ENCODE data around the gene HID1.

Gene HID1

DNA sequence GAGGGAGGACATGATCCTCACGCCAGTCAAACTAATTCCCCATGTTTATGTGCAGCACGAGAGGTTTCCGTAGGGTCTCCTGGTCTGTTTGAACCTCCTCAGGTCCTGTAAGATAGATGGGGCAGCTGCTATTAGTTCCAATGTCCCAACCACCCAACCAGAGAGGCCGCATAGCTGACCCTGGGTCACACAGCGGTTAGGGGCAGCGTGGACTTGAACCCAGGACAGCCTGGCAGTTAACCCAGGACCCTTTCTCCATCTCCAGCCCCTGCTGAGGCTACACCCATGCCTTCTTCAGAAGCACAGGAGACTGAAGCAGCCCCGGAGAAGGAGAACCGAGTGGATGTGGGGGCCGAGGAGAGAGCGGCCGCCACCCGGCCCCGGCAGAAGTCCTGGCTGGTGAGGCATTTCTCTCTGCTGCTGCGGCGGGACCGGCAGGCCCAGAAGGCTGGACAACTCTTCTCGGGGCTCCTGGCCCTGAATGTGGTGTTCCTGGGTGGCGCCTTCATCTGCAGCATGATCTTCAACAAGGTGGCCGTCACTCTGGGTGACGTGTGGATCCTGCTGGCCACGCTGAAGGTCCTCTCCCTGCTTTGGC is 31.3 kb downstream of the HID1 start:
- Histone ChIP-seq H3K4me1 (ENCODE audit: low read depth, poor library complexity, severe bottlenecking) (peaks cover 15% of the 10 kb centered on the region), H3K4me2 (no peak overlapping the region), H3K36me3 (ENCODE audit: insufficient read depth) (no peaks in the 10 kb centered on the region), H3K27me3 (ENCODE audit: insufficient read depth, low read depth) (peaks cover 97% of the 10 kb centered on the region), H3K27ac (no peak overlapping the region), H2AFZ (ENCODE audit: low read depth) (no peak overlapping the region), H3K4me3 (IDR thresholded peaks at IDR 0.05; ENCODE audit: insufficient read depth, low read depth, low read length) (no peak overlapping the region), H3K9ac (no peak overlapping the region), H4K20me1 (ENCODE audit: insufficient read depth) (no peaks in the 10 kb centered on the region), H3K79me2 (ENCODE audit: insufficient read depth, low read depth) (no peaks in the 10 kb centered on the region)
- TF ChIP-seq, protein P1, sequence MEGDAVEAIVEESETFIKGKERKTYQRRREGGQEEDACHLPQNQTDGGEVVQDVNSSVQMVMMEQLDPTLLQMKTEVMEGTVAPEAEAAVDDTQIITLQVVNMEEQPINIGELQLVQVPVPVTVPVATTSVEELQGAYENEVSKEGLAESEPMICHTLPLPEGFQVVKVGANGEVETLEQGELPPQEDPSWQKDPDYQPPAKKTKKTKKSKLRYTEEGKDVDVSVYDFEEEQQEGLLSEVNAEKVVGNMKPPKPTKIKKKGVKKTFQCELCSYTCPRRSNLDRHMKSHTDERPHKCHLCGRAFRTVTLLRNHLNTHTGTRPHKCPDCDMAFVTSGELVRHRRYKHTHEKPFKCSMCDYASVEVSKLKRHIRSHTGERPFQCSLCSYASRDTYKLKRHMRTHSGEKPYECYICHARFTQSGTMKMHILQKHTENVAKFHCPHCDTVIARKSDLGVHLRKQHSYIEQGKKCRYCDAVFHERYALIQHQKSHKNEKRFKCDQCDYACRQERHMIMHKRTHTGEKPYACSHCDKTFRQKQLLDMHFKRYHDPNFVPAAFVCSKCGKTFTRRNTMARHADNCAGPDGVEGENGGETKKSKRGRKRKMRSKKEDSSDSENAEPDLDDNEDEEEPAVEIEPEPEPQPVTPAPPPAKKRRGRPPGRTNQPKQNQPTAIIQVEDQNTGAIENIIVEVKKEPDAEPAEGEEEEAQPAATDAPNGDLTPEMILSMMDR (conservative IDR thresholded peaks at IDR 0.05; ENCODE audit: low read depth, low read length), result no peak

DNA sequence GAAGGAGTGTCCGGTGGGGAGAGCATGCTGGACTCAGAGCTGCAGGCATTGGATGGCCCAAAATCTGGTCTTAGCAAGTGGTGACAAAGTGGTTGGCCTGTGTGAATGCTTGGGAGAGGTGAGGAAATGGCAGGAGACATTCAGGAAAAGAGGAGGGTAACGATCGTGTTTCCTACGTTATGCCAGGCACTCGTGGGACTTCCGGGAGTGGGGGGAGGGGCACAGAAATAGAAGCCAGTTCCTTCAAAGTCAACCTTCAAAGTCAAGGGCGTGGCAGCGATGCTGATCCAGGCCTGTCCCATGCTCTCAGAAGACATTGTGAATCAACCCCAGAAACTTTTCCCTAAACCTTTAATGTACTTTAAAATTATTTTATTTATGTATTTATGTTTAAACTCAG is 33.0 kb downstream of the HID1 start:
- H3K27ac ChIP-seq, result no peak overlapping the region
- no peaks in the 10 kb centered on the region for H4K20me1 ChIP-seq (ENCODE audit: insufficient read depth)
- H3K79me2 ChIP-seq (ENCODE audit: insufficient read depth, low read depth), result no peaks in the 10 kb centered on the region
- H3K4me3 ChIP-seq (IDR thresholded peaks at IDR 0.05; ENCODE audit: insufficient read depth, low read depth, low read length), result no peak overlapping the region
- no peaks in the 10 kb centered on the region for H3K4me1 ChIP-seq (ENCODE audit: low read depth, poor library complexity, severe bottlenecking)
- no peaks in the 10 kb centered on the region for H3K36me3 ChIP-seq (ENCODE audit: insufficient read depth)
- peaks cover 98% of the 10 kb centered on the region for H3K27me3 ChIP-seq (ENCODE audit: insufficient read depth, low read depth)
- no peak overlapping the region for H3K9ac ChIP-seq
- H2AFZ ChIP-seq (ENCODE audit: low read depth), result no peak overlapping the region
- TF ChIP-seq, protein P1 (conservative IDR thresholded peaks at IDR 0.05; ENCODE audit: low read depth, low read length), result no peak
- H3K4me2 ChIP-seq, result no peak overlapping the region

DNA sequence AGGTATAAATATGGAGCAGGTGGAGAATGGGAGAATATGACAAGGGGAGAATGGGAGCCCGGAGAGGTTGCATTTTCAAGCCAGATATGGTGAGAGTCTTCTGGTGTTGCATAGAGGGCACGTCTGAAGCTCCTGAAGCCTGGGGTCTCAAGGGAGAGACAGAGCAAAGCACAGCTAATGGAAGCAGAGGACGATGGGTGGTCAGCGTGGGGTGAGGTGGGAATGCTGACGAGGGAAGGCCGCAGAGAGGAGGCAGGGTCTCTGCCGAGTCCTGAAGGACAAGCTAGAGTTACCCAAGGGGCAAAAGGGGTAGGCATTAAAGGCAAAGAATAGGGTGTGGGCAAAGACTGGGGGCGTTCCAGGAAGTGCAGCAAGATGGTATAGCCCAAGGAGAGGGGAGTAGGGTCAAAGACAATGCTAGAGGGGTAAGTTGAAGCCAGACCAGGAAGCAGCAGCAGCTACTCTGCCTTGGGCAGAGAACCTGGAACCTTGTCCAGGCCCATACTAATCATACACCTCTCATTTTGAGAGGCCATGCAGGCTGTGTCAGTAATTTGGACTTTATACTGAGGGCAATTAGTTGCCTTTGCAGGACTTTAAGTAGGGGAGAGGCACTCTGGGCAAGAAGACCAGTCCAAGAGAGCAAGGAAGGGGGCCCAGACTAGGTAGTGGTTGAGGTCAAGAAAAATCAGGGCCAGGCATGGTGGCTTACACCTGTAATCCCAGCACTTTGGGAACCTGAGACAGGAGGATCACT is 34.2 kb downstream of the HID1 start:
- Histone ChIP-seq H3K9ac (no peak overlapping the region), H3K27me3 (ENCODE audit: insufficient read depth, low read depth) (peaks cover 97% of the 10 kb centered on the region), H4K20me1 (ENCODE audit: insufficient read depth) (no peaks in the 10 kb centered on the region), H3K4me1 (ENCODE audit: low read depth, poor library complexity, severe bottlenecking) (no peaks in the 10 kb centered on the region), H2AFZ (ENCODE audit: low read depth) (no peak overlapping the region), H3K79me2 (ENCODE audit: insufficient read depth, low read depth) (no peaks in the 10 kb centered on the region), H3K27ac (no peak overlapping the region), H3K36me3 (ENCODE audit: insufficient read depth) (no peaks in the 10 kb centered on the region), H3K4me3 (IDR thresholded peaks at IDR 0.05; ENCODE audit: insufficient read depth, low read depth, low read length) (no peak overlapping the region), H3K4me2 (no peak overlapping the region)
- TF ChIP-seq, protein P1 (conservative IDR thresholded peaks at IDR 0.05; ENCODE audit: low read depth, low read length), result no peak

GRCh38 chr17:74937064-74938051 is 35.2 kb downstream of the HID1 start:
- Histone ChIP-seq H3K4me3 (IDR thresholded peaks at IDR 0.05; ENCODE audit: insufficient read depth, low read depth, low read length) (no peak overlapping the region), H2AFZ (ENCODE audit: low read depth) (no peak overlapping the region), H3K79me2 (ENCODE audit: insufficient read depth, low read depth) (no peaks in the 10 kb centered on the region), H4K20me1 (ENCODE audit: insufficient read depth) (no peaks in the 10 kb centered on the region), H3K27ac (no peak overlapping the region), H3K9ac (no peak overlapping the region), H3K36me3 (ENCODE audit: insufficient read depth) (no peaks in the 10 kb centered on the region), H3K4me2 (no peak overlapping the region), H3K27me3 (ENCODE audit: insufficient read depth, low read depth) (peaks cover 98% of the 10 kb centered on the region), H3K4me1 (ENCODE audit: low read depth, poor library complexity, severe bottlenecking) (no peaks in the 10 kb centered on the region)
- TF ChIP-seq, protein P1 (conservative IDR thresholded peaks at IDR 0.05; ENCODE audit: low read depth, low read length), result no peak
